Fibroblast of skin of right biceps (primary cell): ENCODE results near the gene DNAJA3.
A peak's percentile ranks its signal among the peaks of the same experiment; 100 is the strongest.

Experiments
- DNase-seq: peaks from one replicate; pipeline ENCODE4 v3.0.0-alpha.2; 2013

The DNAJA3 gene

GRCh38 chr16:4425378-4426020 is at the start of gene DNAJA3:
DNAJA3 (plus strand) TSS chr16:4425868; CDS start chr16:4425882, 14 bp downstream.
- peak; percentile 96 for DNase-seq

- DNase-seq = peak; percentile 67
Measured at GRCh38 chr16:4376126-4376892, 49.4 kb upstream of the DNAJA3 start.

- no peak for DNase-seq
Measured at GRCh38 chr16:4376893-4377572, 48.6 kb upstream of the DNAJA3 start.

GRCh38 chr16:4377573-4378154 is 48.0 kb upstream of the DNAJA3 start:
- no peak for DNase-seq

GRCh38 chr16:4378161-4378666 is 47.5 kb upstream of the DNAJA3 start:
- no peak for DNase-seq

GRCh38 chr16:4378999-4379690 is 46.5 kb upstream of the DNAJA3 start:
- DNase-seq = no peak

GRCh38 chr16:4380119-4381063 is 45.3 kb upstream of the DNAJA3 start:
- no peak for DNase-seq

GRCh38 chr16:4381072-4381934 is 44.4 kb upstream of the DNAJA3 start:
- DNase-seq = no peak

- no peak for DNase-seq
Measured at GRCh38 chr16:4381935-4382794, 43.5 kb upstream of the DNAJA3 start.

GRCh38 chr16:4382795-4383357 is 42.8 kb upstream of the DNAJA3 start:
- DNase-seq = no peak

GRCh38 chr16:4383591-4384444 is 41.9 kb upstream of the DNAJA3 start:
- no peak for DNase-seq

- DNase-seq = peak; percentile 66
Measured at GRCh38 chr16:4384509-4384942, 41.1 kb upstream of the DNAJA3 start.

GRCh38 chr16:4385066-4385788 is 40.4 kb upstream of the DNAJA3 start:
- no peak for DNase-seq

- no peak for DNase-seq
Measured at GRCh38 chr16:4385789-4386450, 39.7 kb upstream of the DNAJA3 start.

GRCh38 chr16:4386451-4386805 is 39.2 kb upstream of the DNAJA3 start:
- no peak for DNase-seq

- DNase-seq = no peak
Measured at GRCh38 chr16:4386951-4387565, 38.6 kb upstream of the DNAJA3 start.
